HG03175 (cell line): ENCODE measurements around the gene LEKR1.

Source experiments
- ATAC-seq: cut with Tn5 transposase; IDR thresholded peaks from one replicate; pipeline ENCODE4 v1.9.1; 2021; ENCODE audit warnings: mild to moderate bottlenecking, moderate library complexity; ENCODE audit not compliant: unreplicated experiment

Gene LEKR1

DNA sequence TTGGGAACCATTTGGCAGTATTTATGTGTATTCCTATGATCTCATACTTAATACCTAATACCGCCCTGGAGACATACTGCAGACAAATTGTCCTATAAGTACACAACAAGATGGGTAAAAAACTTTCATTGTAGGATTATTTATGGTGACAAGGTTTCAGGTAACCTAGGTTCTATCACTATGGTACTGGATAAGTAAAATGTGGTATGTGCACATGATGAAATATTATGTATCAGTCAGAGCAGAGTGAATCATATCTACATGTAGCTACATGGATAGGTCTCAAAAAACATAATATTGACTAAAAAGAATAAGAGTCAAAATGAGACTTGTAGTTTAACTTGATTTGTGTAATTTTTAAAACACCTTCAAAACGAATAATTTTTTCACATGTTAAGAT, 147.8 kb downstream of the LEKR1 start:
- no peak for ATAC-seq

DNA sequence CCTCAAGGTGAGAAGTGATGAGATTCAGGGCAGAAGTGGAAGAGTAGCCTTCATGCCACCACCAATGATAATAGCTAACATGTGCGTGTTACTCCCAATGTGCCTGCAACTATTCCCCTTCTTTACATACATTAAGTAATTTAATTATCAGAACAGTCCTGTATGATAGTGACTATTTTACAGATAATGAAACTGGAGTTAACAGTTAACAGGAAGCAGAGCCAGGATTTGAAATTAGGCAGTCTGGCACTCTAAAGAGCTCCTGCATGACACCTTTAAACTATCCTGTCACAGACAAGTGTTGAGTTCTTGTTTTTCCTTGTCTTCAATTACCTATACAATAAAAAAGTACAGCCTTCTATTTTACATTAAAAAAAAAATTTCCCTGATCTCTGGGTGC, 148.8 kb downstream of the LEKR1 start:
- no peak for ATAC-seq

DNA sequence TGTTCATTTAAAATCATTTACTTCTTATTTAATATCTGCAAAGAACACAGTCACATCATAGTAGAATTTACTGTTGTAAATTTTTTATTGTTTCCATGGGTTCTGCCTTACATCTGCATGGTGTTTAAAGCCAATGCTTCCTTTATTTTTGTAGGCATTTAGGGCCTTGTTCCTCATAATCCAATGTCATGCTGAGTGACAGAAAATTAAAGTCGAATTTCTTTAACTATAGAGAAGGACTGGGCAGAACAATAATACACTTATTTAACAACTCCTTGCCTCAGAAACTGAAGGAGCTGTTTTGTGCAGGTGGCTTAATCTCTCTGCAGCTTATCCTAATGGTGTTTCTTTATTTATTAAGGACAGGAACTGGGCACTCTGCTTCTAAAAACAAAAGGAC, 149.6 kb downstream of the LEKR1 start:
- no peak for ATAC-seq

DNA sequence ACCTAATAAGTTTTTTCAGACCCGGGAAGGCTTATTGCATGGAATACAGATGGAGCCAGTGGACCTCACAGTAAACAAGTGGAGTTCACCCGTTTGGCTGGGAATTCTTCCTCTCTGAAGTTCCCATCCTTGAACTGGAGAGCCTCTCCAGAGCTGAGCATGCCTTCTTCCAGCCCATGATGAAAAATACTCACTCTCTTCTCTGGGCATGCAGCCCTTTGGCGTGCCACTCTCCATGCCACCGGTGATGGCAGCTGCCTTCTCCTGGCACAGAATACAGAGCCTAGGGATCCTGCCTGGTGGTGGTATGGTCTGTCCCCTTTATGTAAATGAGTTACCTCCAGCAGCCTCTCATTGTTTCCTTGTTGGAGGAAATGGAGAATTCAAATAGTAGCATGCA, 150.8 kb downstream of the LEKR1 start:
- ATAC-seq: no peak

GRCh38 chr3:156978481-156978961, 152.4 kb downstream of the LEKR1 start:
- peak; percentile 95 for ATAC-seq

- ATAC-seq: no peak
Observed at GRCh38 chr3:156981005-156981404, 154.9 kb downstream of the LEKR1 start.

DNA sequence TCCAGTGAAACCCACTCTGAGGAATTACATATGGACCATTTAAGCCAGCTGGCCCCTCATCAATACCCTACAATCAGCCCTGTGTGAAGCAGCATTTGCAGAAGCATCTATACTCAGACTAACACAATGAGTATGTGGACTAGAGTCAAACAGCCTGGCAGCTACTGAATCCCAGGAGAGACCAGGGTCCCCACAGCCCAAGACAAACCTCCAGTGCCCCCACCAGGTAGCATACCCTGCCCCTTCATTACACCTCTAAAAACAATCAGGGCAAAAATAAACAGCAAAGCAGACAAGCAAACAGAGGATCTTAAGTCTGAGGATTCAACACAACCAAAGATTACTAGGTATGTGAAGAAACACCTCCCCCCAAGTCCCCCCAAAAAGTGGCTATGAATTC, 157.4 kb downstream of the LEKR1 start:
- ATAC-seq: no peak

GRCh38 chr3:156985711-156986110, 159.6 kb downstream of the LEKR1 start:
- ATAC-seq: no peak

DNA sequence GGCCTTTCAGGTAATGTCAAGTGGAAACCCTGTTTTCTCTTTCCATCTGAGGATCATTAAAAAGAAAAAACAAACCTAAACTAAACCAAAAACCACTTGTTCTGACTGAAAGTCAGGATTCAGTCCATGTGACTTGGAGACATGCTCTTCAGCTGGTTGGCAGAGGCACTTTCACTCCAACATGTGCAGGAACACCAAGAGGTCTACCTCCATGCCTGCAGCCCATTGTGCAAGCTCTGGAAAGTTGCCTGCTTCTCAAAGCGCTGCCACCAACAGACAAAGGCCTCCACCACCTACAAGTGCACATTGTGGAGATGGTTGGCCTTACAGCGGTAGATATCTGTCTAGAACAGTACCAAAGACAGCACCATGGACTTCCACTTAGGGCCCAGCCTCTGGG, 161.8 kb downstream of the LEKR1 start:
- ATAC-seq: no peak

DNA sequence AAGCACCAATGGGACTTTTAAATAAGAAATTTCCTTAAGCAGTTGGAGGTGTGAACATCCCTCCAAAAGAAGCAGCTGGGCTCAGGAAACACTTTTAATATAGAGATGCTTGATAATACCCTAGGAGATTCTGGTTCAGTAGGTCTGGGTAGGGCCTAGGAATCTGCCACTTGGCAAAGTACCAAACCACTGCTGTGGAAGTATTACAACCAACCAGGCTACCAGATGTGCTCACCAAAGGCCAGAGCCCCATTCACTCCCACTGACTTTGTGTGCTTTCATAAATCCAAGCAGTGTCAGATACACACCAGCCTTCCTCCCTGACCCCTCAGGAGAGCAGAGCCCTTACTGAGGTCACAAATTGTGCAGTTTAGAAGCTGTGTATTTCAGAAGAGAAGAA, 171.2 kb downstream of the LEKR1 start:
- no peak for ATAC-seq

DNA sequence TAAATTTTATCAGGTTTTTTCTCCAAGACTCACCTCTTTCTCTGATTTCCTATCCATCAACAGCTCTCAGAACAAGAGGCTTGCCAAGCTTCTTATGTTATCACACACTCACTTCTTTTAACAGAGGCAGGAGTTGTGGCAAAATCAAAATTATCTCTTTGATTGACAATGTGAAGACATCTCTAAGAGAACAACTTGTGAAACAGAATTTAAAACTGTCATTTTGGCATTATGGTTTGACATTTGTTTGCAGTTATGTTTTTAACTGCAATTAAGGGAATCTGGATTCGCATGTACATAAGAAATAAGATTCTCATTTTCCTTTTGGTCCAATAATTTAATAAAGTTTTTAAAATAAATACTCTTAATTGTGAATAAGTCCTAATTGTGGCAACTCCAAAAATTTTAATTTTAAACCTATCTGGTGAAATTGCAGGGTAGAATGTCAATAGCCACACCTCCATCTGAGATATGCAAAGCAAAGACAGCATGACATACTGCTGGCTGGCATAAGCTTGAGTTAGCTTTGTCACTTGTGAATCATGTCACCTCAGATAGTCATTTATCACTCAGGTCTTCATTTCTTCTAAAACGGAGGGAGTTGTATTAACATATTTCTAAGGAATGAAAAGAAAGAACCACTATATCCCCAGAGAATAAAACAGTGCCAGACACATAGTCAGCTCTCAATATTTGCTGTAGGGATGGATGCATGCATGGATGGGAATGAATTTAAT, 175.2 kb downstream of the LEKR1 start:
- no peak for ATAC-seq

GRCh38 chr3:157021679-157022078, 195.5 kb downstream of the LEKR1 start:
- no peak for ATAC-seq

DNA sequence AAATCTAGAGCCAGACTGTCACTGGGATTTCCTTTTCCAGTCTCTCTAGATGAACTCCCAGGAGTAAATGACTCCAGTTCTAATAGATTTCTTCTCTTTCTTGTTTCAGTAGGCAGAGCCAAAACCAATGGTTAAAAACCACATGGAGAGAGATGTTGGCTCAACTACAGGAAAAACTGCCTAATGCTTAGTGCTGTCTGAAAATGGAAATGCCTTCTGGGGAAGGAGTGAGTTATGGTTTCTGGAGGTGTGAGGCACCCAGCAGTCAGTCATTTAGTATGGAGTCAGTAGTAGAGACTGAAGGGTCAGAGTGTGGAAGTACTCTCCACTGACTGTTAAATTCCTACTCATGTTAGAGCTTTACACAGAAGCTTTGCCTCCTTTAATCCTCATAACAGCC, 197.1 kb downstream of the LEKR1 start:
- no peak for ATAC-seq

- ATAC-seq: no peak
Observed at GRCh38 chr3:157026091-157026490, 199.9 kb downstream of the LEKR1 start.

DNA sequence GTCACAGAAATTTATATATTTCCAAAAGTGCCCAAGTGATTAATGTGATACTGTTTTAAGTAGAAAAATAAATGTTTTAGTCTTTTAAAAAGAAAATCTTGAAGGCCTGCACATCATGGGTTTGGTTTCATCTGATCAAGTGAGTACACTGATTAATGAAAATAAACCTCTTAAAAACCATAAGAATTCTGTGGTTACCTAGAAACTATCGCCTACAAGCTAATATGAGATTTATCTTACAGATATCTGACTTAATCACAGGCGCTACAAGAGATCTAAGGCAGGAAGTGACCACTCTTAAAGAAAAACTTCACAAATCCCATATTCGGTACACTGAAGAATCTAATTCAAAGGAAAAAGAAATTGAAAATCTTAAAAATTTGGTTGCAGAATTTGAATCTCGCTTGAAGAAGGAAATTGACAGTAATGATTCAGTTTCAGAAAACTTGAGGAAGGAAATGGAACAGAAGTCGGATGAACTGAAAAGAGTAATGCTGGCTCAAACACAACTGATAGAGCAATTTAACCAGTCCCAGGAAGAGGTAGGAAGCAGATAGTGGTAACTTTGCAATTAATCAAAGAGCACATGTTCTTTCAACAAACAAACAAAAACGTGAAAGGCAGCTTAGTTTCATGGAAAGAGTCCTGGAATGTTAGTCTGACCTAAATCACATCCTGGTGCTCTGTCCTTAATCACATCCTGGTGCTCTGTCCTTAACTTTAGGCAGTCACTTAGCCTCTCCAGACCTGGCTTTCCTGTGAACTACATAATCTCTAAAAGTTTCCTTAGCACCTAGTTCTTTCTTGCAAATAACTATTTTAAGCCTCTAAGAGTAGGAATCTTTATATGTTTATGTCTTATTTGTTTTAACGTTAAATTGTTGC, 201.9 kb downstream of the LEKR1 start:
- no peak for ATAC-seq

- ATAC-seq: peak; percentile 74
Observed at GRCh38 chr3:157029365-157029790, 203.2 kb downstream of the LEKR1 start.

DNA sequence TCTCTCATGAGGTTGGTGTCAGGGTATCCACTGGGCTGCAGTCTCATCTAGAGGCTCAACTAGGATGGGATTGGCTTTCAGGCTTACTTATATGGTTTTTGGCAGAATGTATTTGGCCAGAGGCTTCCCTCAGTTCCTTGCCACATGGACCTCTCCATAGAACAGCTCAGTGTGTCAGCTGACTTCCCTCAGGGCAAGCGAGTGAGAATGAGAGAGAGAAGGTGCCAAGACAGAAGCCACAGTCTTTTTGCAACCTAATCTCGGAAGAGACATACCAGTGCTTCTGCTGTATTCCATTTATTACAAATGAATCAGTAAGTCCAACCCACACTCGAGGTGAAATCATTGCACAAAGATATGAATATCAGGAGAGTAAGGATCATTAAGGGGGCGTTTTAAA, 204.6 kb downstream of the LEKR1 start:
- no peak for ATAC-seq

- no peak for ATAC-seq
Observed at GRCh38 chr3:157033001-157033400, 206.8 kb downstream of the LEKR1 start.

GRCh38 chr3:157040456-157040855, 214.3 kb downstream of the LEKR1 start:
- no peak for ATAC-seq

DNA sequence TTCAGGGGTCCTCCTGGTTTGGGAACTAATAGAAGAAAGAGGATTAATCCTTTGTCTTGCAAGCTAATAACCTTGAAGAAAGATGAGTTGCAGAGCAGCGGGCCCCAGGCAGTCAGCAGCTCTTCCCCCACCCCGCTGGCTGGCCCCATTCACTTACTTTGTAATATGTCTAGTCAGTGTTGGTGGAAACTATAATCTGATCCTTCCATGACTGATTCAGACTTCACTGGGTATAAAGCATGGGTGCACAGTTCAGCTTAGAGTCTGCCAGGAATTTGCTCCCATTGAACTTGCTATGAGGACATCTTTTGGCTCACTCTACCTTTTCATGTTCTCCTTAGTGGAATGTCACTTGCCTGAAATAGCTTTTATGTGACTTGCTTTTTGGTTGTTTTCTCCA, 216.1 kb downstream of the LEKR1 start:
- ATAC-seq: no peak

DNA sequence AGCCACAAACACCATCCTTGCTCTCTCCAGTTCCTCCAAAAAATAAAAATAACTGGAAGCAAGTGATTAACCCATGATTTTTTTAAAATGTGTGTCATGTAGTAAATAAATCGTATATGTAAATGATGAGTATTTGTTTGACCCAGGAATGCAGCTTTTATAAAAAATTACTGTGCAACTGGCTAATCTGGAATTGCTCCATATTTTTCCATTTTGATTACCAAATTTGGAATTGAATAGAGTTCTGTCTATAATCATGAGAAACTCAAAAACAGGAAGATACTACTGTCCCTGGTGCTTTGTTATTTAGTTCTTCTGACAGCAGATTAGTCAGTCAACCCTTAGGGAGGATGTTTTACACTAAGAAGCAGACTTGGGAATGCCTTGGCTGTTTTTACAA, 217.6 kb downstream of the LEKR1 start:
- ATAC-seq: no peak

- no peak for ATAC-seq
Observed at GRCh38 chr3:157045238-157045850, 219.2 kb downstream of the LEKR1 start.
